ENCODE measurements around the gene ERP27.

ERP27 gene

GRCh38 chr12:14935031-14935430 lies 3.3 kb downstream of the ERP27 start:
- DNase-seq = no peak

GRCh38 chr12:14934511-14934910 lies 3.8 kb downstream of the ERP27 start:
- no peak for DNase-seq

GRCh38 chr12:14931791-14932560 lies 6.4 kb downstream of the ERP27 start:
- DNase-seq = no peak

DNA sequence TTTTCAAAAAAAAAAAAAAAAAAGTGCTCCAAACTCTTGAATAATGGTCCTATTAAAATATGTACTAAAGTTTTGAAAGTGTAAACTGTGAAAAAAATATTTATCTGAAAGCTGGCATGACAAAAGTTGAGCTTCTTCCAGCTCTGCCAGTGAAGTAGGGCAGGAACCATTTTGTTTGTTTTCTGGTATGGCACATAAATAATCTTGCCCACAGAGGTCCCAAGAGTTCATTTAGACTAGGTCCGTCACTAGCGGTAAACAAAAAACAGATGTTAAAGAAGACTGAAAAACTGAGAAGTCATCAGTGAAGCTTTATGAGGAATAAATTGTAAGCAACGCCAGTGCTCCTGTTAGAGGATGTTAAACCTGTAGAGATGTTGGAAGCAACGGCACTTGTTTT lies 7.0 kb downstream of the ERP27 start:
- no peak for DNase-seq

DNA sequence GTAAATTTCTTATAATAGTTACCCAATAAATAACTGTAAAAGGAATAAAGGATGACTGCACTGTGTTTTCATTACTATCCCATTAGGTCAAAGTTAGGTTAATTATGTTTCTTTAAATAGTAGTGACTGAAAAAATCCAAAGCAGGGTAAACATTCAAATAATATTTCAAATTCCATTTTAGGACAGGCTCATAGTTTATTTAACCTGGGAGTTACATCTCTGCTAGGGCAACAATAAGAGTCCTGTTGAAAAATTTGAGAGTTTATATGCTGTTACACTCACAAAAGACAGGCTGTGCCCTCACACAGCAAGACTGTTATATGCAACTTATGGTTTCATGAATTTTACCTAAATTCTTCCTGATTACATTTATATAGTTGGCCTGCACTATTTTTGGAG lies 8.0 kb downstream of the ERP27 start:
- DNase-seq = no peak

DNA sequence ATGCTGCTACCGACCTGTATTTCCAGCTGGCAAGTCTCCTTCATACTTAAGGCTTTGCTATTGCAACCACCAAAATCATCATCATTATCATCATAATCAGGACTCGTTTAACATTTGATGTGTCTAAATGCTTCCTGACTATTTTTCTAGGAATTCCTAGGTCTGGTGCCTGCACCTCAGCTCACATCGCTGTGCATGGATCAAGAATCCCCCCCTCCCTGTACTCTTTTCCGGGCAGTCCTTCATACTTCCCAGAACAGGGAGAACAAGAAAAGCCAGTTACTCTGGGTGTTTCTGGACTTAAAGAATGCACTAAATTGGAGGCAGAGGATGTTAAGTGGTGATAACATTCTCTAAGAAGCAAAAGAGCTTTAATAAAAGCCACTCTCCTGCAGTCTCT lies 9.4 kb downstream of the ERP27 start:
- DNase-seq = no peak

- DNase-seq = no peak
Measured at GRCh38 chr12:14927267-14927666, 11.1 kb downstream of the ERP27 start.

- no peak for DNase-seq
Measured at GRCh38 chr12:14924541-14924940, 13.8 kb downstream of the ERP27 start.

GRCh38 chr12:14923944-14924343 lies 14.4 kb downstream of the ERP27 start:
- DNase-seq = no peak

GRCh38 chr12:14921218-14921617 lies 17.1 kb downstream of the ERP27 start:
- no peak for DNase-seq

DNA sequence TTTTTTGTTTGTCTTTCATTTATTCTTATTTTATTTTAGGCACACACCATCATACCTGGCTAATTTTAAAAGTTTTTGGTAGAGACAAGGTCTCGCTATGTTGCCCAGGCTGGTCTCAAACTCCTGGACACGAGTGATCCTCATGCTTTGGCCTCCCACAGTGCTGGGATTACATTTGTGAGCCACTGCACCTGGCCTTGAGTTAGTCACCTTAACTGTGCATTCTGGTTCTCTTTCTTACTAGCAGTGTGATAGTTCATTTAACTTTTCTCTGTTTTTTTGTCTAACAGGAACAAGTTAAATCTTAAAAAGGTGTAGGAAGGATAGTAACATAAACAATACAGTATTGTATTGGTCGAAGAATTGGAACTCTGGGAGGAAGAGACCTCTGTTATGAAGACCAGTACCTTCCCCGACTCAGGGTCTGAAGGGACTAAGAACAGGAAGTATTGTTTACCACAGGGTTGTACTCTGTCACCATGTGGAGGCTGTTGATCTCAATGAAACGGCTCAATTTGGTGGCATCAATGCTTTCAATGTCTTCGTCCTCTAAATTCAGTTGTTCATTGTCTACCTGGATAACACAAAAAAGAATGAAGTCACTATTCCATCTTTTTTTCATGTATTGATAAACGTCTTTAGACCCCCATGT lies 17.7 kb downstream of the ERP27 start:
- DNase-seq = no peak

DNA sequence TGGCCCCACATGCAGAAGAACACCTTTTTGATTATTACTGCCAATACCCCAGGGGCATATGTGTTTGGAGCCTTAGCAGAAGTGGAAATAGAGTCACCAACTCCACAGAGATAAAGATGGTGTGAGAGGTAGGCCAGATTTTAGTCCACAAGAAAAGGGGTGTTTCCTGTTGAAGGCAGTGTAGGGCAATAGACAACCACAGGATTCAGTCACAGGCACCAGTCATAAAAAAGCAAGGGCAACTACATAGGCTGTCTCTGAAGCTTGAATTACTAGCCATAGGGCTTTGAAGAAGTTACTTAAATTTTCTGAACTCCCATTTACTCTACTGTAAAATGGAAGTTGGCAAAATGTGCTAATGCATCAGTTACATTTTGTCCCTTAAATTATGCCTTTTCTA lies 18.9 kb downstream of the ERP27 start:
- DNase-seq = no peak

- no peak for DNase-seq
Measured at GRCh38 chr12:14915736-14916135, 22.6 kb downstream of the ERP27 start.

- DNase-seq = no peak
Measured at GRCh38 chr12:14913381-14913781, 25.0 kb downstream of the ERP27 start.

GRCh38 chr12:14911131-14911530 lies 27.2 kb downstream of the ERP27 start:
- DNase-seq = no peak

- DNase-seq = peak; percentile 25
Measured at GRCh38 chr12:14910090-14910915, 28.0 kb downstream of the ERP27 start.

GRCh38 chr12:14907953-14908352 lies 30.4 kb downstream of the ERP27 start:
- no peak for DNase-seq

- DNase-seq = no peak
Measured at GRCh38 chr12:14906114-14906513, 32.2 kb downstream of the ERP27 start.

DNA sequence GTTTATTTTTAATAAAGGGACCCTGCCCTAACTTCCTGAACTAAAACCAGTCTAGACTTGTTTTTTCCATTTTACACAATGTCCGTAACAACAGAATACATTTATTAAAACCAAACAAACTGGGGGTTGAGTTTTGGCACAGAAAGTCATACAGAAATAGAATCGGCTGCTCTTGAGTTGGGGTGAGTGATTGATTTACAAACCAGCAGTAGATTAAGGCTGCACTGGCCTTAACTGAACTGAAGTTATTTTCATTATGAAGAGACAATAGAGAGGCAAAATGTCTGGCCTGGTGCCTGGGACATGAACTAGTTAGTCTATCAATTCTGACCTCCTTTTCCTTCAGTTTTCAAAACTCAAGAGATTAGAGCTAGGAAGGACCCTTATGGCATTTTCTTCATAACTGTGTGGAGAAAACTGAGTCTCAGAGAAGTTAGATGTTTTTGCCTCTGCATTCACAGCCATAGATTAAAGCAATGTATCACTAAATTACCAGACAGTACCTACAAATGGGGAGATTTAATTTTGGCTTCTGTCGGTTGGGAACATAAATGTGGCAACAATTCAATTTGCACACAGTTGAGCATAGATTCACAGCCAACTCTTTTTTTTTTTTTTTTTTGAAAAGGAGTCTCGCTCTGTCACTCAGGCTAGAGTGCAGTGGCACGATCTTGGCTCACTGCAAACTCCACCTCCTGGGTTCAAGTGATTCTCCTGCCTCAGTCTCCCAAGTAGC lies 32.9 kb downstream of the ERP27 start:
- DNase-seq = no peak

- no peak for DNase-seq
Measured at GRCh38 chr12:14904854-14905253, 33.5 kb downstream of the ERP27 start.

DNA sequence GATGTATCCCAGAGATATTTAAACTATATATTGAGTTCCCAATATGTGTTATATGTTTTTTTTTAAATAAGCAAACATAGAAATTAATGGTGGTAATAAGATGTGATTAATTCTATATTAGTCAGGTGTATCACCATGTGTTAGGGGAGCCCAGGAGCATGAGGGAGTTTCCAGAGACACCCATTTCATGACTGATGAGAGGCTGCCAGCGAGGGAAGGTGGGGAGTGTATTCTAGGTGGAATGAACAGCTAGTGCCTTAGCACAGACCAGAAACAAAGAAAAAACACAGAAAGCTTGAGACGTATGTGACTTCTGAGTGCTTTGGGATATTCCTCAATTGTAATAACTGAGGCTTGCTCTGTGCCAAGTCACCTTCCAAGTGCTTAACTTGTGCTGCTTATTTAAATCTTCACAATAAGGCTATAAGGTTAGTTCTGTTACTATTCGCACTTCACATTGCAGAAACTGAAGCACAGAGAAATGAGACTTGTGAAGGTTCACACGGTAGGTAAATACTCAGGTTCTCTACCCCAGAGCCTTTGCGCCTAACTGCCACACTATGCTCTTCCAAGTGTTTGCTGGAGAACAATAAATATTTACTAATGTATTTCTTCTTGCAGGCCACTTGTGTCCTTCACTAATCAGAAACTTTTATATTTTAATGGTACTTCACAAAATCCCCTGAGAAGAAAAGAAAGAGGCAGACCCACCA lies 34.8 kb downstream of the ERP27 start:
- no peak for DNase-seq

GRCh38 chr12:14902465-14902864 lies 35.9 kb downstream of the ERP27 start:
- no peak for DNase-seq

- DNase-seq = no peak
Measured at GRCh38 chr12:14901228-14901562, 37.1 kb downstream of the ERP27 start.
